Muscle of arm (tissue), 12 donors: ENCODE measurements around the gene STAP2. TPM values are rescaled to one million over a fixed set of nuclear protein-coding genes. Genes with fewer than 3 reads are reported as not detected.
"Not testable (repeated sequence)": the region's sequence is repeated elsewhere in the genome, so short reads cannot be mapped to it uniquely, and the experiment has no call there.

ENCODE experiments used
- DNase-seq: peaks from one replicate; pipeline ENCODE4 v3.0.0-alpha.2; 2013
- polyA plus RNA-seq, 12 donors: library from polyadenylated mRNA; unstranded; fragments of 120-200 nt; gene quantifications; one replicate each; pipeline ENCODE4 v1.2.1, GENCODE V29; 2013; ENCODE audit not compliant: insufficient read length in 12 of 12

STAP2 gene
- polyA plus RNA-seq, 12 donors = 3.5 to 37.7 (median 5.1) TPM; not detected in 2

DNA sequence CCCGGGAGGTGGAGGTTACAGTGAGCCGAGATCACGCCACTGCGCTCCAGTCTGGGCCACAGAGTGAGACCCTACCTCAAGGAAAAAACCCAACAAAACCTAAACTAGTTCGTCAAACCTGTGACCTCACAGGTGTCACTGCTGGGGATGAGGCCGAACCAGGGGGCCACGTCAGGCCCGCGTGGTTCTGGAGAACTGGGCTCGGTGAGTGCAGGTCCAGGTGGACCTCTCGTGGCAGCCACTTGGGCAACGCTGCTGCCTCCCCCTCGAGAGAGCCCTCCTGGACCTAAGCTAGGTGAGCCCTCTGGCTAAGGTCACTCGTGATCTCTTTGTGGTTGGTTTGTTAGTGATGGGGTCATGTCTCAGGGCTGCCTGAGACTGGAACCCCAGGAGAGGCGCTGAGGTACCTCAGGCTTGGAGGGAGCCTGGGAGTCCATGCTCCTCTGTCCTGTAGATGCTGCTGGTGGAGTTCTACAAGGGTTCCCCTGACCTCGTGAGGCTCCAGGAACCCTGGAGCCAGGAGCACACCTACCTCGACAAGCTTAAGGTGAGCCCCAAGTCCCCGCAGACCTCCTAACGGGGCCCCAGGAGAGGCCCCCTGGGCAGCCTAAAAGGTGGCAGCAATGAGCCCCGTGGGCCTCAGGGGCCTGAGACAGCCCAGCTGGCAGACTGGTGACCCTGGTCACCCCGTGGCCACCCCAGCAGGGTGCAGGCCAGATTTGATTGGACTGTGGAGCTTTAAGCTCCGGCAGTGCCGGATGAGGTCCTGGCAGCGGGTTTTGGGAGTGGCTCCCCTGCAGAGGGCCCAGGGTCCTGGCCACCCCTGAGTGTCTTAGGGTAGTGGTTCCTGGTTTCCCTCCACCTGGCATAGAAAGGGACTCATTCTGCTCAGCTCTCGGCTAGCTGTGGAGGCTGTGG lies 20.3 kb upstream of the STAP2 start:
- DNase-seq = no peak

DNA sequence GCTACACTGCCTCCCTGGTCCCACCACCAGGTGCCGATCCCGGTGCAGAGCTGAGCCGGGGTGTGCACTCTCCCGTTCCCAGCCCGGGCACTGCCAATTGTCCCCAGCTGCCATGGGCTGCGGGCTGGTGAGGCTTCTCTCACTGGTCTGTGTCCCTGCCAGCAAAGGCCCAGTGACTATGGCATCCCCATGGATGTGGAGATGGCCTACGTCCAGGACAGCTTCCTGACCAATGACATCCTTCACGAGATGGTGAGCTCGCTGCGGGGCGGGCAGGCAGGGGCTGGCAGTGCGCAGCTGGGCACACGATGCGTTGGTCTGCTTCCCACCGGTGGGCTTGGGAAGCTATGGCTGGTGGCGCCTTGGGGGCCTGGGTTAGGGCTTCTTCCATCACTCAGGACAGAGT lies 19.3 kb upstream of the STAP2 start:
- no peak for DNase-seq

GRCh38 chr19:4357095-4357797 lies 18.6 kb upstream of the STAP2 start:
- no peak for DNase-seq

DNA sequence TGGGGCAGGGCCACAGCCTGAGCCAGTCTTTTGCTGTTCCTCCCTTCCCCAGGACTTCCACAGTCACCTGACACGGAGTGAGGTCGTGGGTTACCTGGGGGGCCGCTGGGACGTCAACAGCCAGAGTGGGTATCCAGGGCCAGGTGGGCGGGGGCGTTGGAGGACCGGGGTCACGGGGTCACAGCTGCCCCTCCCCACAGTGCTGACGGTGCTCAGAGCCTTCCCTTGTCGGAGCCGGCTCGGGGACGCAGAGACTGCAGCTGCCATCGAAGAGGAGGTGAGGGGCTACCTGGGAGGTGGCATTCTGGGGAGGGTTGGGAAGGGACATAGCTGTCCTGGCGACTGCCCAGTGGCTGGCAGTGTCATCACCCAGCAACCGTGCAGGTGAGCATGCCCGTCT lies 16.3 kb upstream of the STAP2 start:
- DNase-seq = no peak

- DNase-seq = no peak
Observed at GRCh38 chr19:4354282-4354681, 15.7 kb upstream of the STAP2 start.

DNA sequence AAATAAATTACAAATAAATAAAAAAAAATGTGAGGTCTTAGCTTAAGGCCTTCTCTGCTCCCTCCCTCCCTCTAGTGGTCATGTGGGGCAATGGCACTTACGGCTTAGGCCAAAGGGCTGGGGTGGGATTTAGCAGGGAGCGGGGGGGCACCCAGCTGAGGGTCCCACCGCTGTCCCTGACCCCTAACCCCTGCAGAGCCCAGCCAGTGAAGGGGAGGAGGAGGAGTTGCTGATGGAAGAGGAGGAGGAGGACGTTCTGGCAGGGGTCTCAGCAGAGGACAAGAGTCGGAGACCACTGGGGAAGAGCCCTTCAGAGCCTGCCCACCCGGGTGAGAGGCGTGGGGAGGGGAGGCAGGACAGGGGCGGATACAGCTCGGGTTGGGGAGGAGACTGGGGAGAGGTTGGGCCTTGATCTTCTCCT lies 14.1 kb upstream of the STAP2 start:
- peak; percentile 62 for DNase-seq

DNA sequence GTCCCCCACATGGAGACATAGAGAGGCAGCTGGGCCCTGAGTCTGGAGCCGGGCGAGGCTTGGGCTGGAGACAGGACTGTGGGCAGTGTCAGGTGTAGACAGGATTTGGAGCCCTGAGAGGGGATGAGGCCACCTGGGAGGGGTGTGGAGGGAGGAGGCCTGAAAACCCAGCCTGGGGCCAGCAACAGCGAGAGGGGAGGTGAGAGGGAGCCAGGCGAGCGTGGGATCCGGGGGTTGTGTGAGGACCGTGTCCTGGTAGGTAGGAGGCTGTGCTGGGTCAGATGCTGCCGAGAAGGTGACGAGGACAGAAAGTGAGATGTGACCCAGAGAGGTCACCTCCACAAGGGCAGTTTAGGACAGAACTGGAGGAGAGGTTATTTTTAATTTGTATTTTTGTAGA lies 12.1 kb upstream of the STAP2 start:
- DNase-seq = no peak

DNA sequence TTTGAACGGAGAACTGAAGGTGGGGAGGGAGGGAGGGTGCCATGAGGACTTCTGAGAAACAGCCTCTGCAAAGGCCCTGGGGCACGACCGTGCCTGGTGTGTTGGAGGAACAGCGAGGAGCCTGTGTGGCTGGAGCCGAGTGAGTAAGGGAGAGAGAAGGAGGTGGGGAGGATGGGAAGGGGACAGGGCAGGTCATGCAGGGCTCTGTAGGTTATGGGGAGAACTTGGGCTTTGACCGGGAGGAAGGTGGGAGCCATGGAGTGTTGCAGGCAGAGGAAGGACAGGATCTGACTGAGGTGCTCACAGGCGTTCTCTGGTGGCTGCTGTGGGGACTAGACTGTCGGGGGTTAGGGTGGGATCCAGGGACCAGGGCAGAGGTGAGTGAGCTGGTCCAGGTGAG lies 11.5 kb upstream of the STAP2 start:
- no peak for DNase-seq

DNA sequence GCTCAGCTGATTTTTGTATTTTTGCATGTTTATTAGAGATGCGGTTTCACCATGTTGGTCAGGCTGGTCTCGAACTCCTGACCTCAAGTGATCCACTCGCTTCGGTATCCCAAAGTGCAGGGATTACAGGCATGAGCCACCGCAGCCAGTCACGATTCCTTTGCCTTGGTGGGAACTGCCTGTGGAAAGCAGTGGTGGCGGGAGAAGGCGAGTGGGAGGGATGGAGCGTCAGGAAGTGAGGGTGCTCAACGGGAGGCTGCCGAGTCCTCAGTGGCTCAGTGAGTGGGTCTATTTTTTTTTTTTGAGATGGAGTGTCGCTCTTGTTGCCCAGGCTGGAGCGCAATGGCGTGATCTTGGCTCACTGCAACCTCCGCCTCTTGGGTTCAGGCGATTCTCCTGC lies 10.6 kb upstream of the STAP2 start:
- not testable (repeated sequence) for DNase-seq

- no peak for DNase-seq
Observed at GRCh38 chr19:4347521-4347920, 8.9 kb upstream of the STAP2 start.

- DNase-seq = no peak
Observed at GRCh38 chr19:4346020-4346383, 7.4 kb upstream of the STAP2 start.

DNA sequence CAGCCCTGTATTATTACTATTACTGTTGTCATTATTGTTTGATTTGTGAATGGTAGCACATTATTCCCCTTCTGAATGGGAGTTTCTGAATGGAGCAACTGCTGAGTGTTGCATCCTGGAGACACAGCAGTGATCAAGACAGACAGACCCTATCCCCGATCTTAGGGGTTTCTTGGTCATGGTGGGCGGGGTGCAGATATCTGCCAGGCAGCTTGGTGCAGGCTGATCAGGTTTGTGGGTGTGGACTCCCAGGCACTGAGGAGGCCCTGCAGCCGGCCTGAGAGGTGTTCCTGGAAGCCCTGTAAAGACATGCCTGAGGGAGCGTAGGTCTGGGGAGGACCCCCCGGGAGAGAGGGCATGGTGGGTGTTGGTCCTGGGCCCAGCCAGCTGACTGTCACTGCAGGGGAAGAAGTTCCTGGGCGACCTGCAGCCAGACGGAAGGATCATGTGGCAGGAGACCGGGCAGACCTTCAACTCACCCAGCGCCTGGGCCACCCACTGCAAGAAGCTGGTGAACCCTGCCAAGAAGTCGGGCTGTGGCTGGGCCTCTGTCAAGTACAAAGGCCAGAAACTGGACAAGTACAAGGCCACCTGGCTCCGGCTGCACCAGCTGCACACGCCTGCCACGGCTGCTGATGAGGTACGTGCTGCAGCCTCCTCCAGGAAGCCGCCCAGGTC lies 6.9 kb upstream of the STAP2 start:
- no peak for DNase-seq

GRCh38 chr19:4343370-4344307 lies 5.0 kb upstream of the STAP2 start, which contains the start of gene MPND:
TSS of gene MPND (plus strand) at chr19:4343562. CDS start at chr19:4343594, 32 bp downstream.
- peak; percentile 93 for DNase-seq

DNA sequence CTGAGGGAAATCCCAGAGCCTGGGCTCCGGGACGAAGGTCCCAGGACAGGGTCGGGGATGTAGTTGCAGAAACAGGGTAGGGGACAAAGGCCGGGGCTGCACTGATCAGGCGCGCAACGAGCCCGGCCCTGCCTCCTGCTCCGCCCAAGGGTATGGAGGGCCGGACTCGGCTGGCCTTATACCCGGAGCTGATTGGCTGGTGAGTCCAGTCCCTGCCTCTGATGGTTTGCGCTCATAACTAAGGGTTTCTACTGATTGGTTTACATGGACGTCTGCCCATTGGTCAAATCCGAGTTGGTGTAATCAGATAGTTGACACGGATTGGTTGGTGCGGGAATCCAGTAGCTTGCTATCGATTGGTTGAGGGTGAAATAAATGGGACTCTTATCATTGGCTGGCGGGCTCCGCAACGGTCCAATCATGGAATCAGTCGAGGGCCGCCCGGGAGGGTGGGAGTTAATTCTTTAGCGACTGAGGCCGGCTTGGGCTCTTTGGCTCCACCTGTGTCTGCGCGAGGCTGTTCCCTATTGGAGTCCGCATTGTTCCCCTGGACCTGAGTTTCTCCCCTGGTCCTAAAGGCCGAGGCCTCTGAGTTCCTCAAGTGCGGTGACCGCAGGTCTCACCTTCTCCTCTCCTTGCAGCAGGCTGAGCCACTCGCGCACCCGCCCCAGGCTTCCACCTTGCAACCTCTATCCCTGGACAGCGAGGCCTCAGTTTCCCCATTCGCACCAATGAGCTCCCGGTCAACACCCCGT lies 4.2 kb upstream of the STAP2 start:
- DNase-seq = peak; percentile 99

DNA sequence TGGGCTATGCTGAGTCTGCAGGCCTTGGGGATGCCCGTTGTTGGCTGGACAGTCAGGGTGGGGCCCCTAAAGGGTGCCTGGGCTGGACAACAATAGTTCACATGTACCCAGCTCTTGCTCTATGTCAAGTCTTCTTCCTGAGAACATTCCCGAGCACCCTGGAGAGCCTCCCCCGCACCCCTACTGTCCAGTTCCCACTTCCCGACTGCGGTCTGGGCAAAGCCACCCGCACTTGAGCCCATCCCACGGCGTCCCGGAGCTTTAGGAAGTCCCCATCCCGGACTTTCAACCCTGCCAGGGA lies 3.6 kb upstream of the STAP2 start:
- no peak for DNase-seq

DNA sequence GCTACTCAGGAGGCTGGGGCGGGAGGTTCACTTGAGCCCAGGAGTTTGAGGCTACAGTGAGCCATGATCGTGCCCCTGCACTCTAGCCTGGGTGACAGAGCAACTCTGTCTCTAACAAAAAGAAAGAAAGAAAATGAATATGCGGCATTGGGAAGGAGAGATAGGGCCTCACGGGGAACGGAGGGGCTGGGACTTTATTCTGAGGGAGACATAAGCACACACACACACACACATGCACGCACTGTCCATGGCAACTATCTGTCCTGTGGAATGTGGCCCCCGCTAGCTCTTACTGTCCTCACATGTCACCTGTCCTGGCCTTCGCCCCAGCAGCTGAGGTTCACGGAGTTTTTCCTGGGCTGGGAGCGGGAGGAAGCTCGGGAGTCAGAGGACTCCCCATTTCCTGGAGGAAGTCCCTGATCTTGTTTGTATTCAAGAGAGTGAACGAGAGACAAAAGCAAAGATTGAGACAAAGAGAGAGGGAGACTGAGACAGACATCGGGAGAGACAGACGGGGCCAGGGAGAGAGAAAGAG lies 654 bp downstream of the STAP2 start:
- DNase-seq = no peak

DNA sequence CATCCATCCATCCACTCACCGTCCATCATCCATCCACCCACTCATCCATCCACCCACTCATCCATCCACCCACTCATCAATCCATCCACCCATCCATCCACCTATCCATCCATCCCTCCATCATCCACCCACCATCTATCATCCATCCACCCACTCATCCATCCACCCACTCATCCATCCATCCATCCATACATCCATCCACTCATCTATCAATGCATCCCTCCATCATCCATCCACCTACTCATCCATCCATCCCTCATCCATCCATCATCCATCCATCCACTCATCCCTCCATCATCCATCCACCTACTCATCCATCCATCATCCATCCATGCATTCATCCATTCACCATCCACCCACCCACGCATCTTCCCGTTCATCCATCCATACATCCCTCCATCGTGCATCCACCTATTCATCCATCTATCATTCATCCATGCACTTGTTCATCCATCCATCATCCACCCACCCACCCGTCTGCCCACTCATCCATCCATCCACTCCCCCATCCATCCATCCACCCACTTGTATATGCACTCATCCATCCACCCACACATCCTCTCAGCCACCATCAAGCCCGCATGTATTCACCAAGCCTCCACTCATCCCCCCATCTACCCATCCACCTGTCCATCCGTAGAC lies 3.6 kb downstream of the STAP2 start:
- no peak for DNase-seq

- no peak for DNase-seq
Observed at GRCh38 chr19:4329858-4330257, 8.8 kb downstream of the STAP2 start.

GRCh38 chr19:4328991-4329681 lies 9.5 kb downstream of the STAP2 start:
- DNase-seq = not testable (repeated sequence)
